ENCODE data around the gene PCDHA5.
"Not testable (repeated sequence)": the region's sequence is repeated elsewhere in the genome, so short reads cannot be mapped to it uniquely, and the experiment has no call there.

Gene PCDHA5

GRCh38 chr5:140827704-140828361 lies 6.4 kb downstream of the PCDHA5 start, which contains the start of gene PCDHA6:
TSS of gene PCDHA6 (plus strand) at chr5:140827960. CDS start at chr5:140828092, 132 bp downstream.
- DNase-seq = no peak

- no peak for DNase-seq
Measured at GRCh38 chr5:140828362-140828737, 6.9 kb downstream of the PCDHA5 start.

- not testable (repeated sequence) for DNase-seq
Measured at GRCh38 chr5:140829511-140830501, 8.4 kb downstream of the PCDHA5 start.

GRCh38 chr5:140833993-140834392 lies 12.6 kb downstream of the PCDHA5 start, which contains the start of gene PCDHA7:
TSS of gene PCDHA7 (plus strand) at chr5:140834269. CDS start at chr5:140834384, 115 bp downstream.
- no peak for DNase-seq

- DNase-seq = not testable (repeated sequence)
Measured at GRCh38 chr5:140834439-140835008, 13.1 kb downstream of the PCDHA5 start.

- DNase-seq = no peak
Measured at GRCh38 chr5:140835622-140836510, 14.5 kb downstream of the PCDHA5 start.

GRCh38 chr5:140840978-140841962 lies 19.9 kb downstream of the PCDHA5 start, which contains the start of gene PCDHA8:
TSS of gene PCDHA8 (plus strand) at chr5:140841187. CDS start at chr5:140841322, 135 bp downstream.
- peak in 1 of 2 donors; percentile 24 for DNase-seq

- no peak for DNase-seq
Measured at GRCh38 chr5:140842798-140843733, 21.7 kb downstream of the PCDHA5 start.

GRCh38 chr5:140848139-140849102 lies 27.0 kb downstream of the PCDHA5 start, which contains the start of gene PCDHA9:
TSS of gene PCDHA9 (plus strand) at chr5:140848382. CDS start at chr5:140848496, 114 bp downstream.
- DNase-seq = not testable (repeated sequence)

GRCh38 chr5:140849831-140850634 lies 28.6 kb downstream of the PCDHA5 start:
- not testable (repeated sequence) for DNase-seq

GRCh38 chr5:140855772-140856674 lies 34.6 kb downstream of the PCDHA5 start, which contains the start of gene PCDHA10:
TSS of gene PCDHA10 (plus strand) at chr5:140855897. CDS start at chr5:140856049, 152 bp downstream.
- no peak for DNase-seq

GRCh38 chr5:140857177-140857986 lies 36.0 kb downstream of the PCDHA5 start:
- DNase-seq = no peak

- DNase-seq = no peak
Measured at GRCh38 chr5:140857987-140858240, 36.5 kb downstream of the PCDHA5 start.

GRCh38 chr5:140862441-140863295 lies 41.3 kb downstream of the PCDHA5 start:
- no peak for DNase-seq

Measured in stimulated activated CD4-positive, alpha-beta T cell treated with anti-CD3 and anti-CD28 coated beads, Interleukin-2, amount 100 ng/mL, for 48 hours (primary cell).